IMR-90 (cell line): ENCODE measurements around the gene TSHZ3. TPM values are rescaled to one million over a fixed set of nuclear protein-coding genes. Genes with fewer than 3 reads are reported as not detected.

Experiments
- ATAC-seq: fragments of 200-7000 bp; cut with Tn5 transposase; 2 replicates; pipeline ENCODE4 v1.9.1; 2020; ENCODE audit warnings: low read depth, mild to moderate bottlenecking, moderate library complexity
- BruUV-seq: library from RNA; stranded (reverse); fragments of 400-500 nt; replicated peaks from 2 replicates; lab custom pipeline; 2021; lab: Mats Ljungman, UMichigan
- CTCF ChIA-PET: fragments of 300-600 bp; formaldehyde crosslinking; extraction: SDS; loops from one replicate; lab custom pipeline; 2021; ENCODE audit warnings: antibody characterized with exemption; lab: Yijun Ruan, JAX
- POLR2A ChIA-PET: fragments of 300-600 bp; sonication (Branson Sonifier 250); formaldehyde crosslinking; loops from one replicate; lab custom pipeline; 2022; ENCODE audit warnings: antibody characterized with exemption; ENCODE audit not compliant: unreplicated experiment; lab: Charles Lee
- DNase-seq: peaks from one replicate; pipeline ENCODE4 v3.0.0; 2013
- H2AFZ ChIP-seq: replicated peaks from 2 replicates; pipeline ENCODE3; 2013; ENCODE audit warnings: low read length, mild to moderate bottlenecking; ENCODE audit not compliant: poor library complexity
- H2AK5ac ChIP-seq: 2 replicates; pipeline ENCODE4 v1.6.1; 2013; ENCODE audit warnings: low read depth, low read length, inconsistent platforms
- H2AK9ac ChIP-seq: replicated peaks from 2 replicates; pipeline ENCODE3; 2013; ENCODE audit warnings: mild to moderate bottlenecking, low read depth, low read length, moderate library complexity; ENCODE audit not compliant: poor library complexity
- H2BK120ac ChIP-seq: 2 replicates; pipeline ENCODE4 v1.6.1; 2013; ENCODE audit warnings: low read depth, low read length, inconsistent platforms
- H2BK15ac ChIP-seq: 3 replicates; pipeline ENCODE4 v1.6.1; 2013; ENCODE audit warnings: low read depth, low read length, inconsistent platforms
- H2BK20ac ChIP-seq: 2 replicates; pipeline ENCODE4 v1.6.1; 2013; ENCODE audit warnings: low read depth, mild to moderate bottlenecking, inconsistent platforms, low read length, moderate library complexity
- H2BK5ac ChIP-seq: 2 replicates; pipeline ENCODE4 v1.6.1; 2013; ENCODE audit warnings: mild to moderate bottlenecking, low read depth, low read length, inconsistent platforms; ENCODE audit not compliant: poor library complexity, severe bottlenecking
- H3K14ac ChIP-seq: replicated peaks from 2 replicates; pipeline ENCODE4 v1.6.1; 2013; ENCODE audit warnings: low read depth, low read length, inconsistent platforms
- H3K18ac ChIP-seq: 2 replicates; pipeline ENCODE4 v1.6.1; 2013; ENCODE audit warnings: low read depth, low read length, control low read depth
- H3K23ac ChIP-seq: 2 replicates; pipeline ENCODE4 v1.6.1; 2013; ENCODE audit warnings: low read depth, low read length, inconsistent platforms
- H3K27ac ChIP-seq: 2 replicates; pipeline ENCODE4 v1.5.1; 2013; ENCODE audit warnings: mild to moderate bottlenecking, control low read depth, low read length; ENCODE audit not compliant: insufficient read depth
- H3K27me3 ChIP-seq: 2 replicates; pipeline ENCODE4 v1.6.1; 2013; ENCODE audit warnings: low read length; ENCODE audit not compliant: control insufficient read depth, insufficient read depth
- H3K36me3 ChIP-seq: 2 replicates; pipeline ENCODE4 v1.6.1; 2013; ENCODE audit warnings: low read length, mixed read lengths; ENCODE audit not compliant: control insufficient read depth, insufficient read depth
- H3K4ac ChIP-seq: 2 replicates; pipeline ENCODE4 v1.6.1; 2013; ENCODE audit warnings: low read depth, low read length, inconsistent platforms
- H3K4me1 ChIP-seq: 2 replicates; pipeline ENCODE4 v1.6.1; 2013; ENCODE audit warnings: low read length, mixed read lengths; ENCODE audit not compliant: control insufficient read depth, insufficient read depth
- H3K4me2 ChIP-seq: 2 replicates; pipeline ENCODE4 v1.6.1; 2013; ENCODE audit warnings: low read depth, mild to moderate bottlenecking, control low read depth, low read length, moderate library complexity
- H3K4me3 ChIP-seq: 2 replicates; pipeline ENCODE4 v1.5.1; 2013; ENCODE audit warnings: low read depth, mild to moderate bottlenecking, control low read depth, low read length, moderate library complexity; ENCODE audit not compliant: insufficient read depth
- H3K56ac ChIP-seq: 2 replicates; pipeline ENCODE4 v1.6.1; 2013; ENCODE audit warnings: low read length, inconsistent platforms; ENCODE audit not compliant: insufficient read depth; ENCODE audit errors: extremely low read depth
- H3K79me1 ChIP-seq, 2 experiments: 2 replicates each; pipeline ENCODE4 v1.6.1; 2013; ENCODE audit warnings: low read length in 2 of 2, inconsistent platforms in 1 of 2, low read depth in 1 of 2
- H3K9ac ChIP-seq: 2 replicates; pipeline ENCODE4 v1.6.1; 2013; ENCODE audit warnings: low read depth, low read length, control low read depth
- H3K9me1 ChIP-seq: 2 replicates; pipeline ENCODE4 v1.6.1; 2013; ENCODE audit warnings: low read length, inconsistent platforms; ENCODE audit not compliant: insufficient read depth
- H3K9me3 ChIP-seq: 2 replicates; pipeline ENCODE4 v1.6.1; 2013; ENCODE audit warnings: low read length; ENCODE audit not compliant: control insufficient read depth, insufficient read depth
- H4K20me1 ChIP-seq: 2 replicates; pipeline ENCODE4 v1.6.1; 2013; ENCODE audit warnings: low read length, inconsistent platforms; ENCODE audit not compliant: insufficient read depth
- H4K5ac ChIP-seq: 2 replicates; pipeline ENCODE4 v1.6.1; 2013; ENCODE audit warnings: mild to moderate bottlenecking, low read depth, low read length, control low read depth
- H4K8ac ChIP-seq, 2 experiments: 2 replicates each; pipeline ENCODE4 v1.6.1; 2013; ENCODE audit warnings: low read depth in 2 of 2, low read length in 2 of 2, control low read depth in 1 of 2, inconsistent platforms in 1 of 2
- H4K91ac ChIP-seq: 2 replicates; pipeline ENCODE4 v1.6.1; 2013; ENCODE audit warnings: low read depth, low read length, inconsistent platforms; ENCODE audit not compliant: insufficient read depth
- BHLHE40 ChIP-seq: fragments of 150-350 bp; IDR thresholded peaks from 2 replicates; pipeline ENCODE4 v1.6.1; 2016; ENCODE audit warnings: mild to moderate bottlenecking, low read depth, low read length
- MAZ ChIP-seq: IDR thresholded peaks from 2 replicates; pipeline ENCODE4 v1.6.1; 2012; ENCODE audit warnings: low read depth, mild to moderate bottlenecking, low read length, improper control_type of control experiment, moderate library complexity, borderline replicate concordance
- RCOR1 ChIP-seq: IDR thresholded peaks from 2 replicates; pipeline ENCODE4 v1.6.1; 2012; ENCODE audit warnings: mild to moderate bottlenecking, low read length, improper control_type of control experiment; ENCODE audit not compliant: insufficient replicate concordance
- RFX5 ChIP-seq: IDR thresholded peaks from 2 replicates; pipeline ENCODE4 v1.8.0; 2012; ENCODE audit warnings: low read depth, mild to moderate bottlenecking, low read length, moderate library complexity
- WGBS, 2 experiments: methylation state at CpG; one replicate each; pipeline versions ENCODE4 v1.1.5 to v1.1.7; 2013; ENCODE audit warnings: missing lambda C conversion rate in 2 of 2; ENCODE audit not compliant: insufficient read length in 1 of 2; ENCODE audit errors: extremely low coverage in 2 of 2; 5-methylcytosine and 5-hydroxymethylcytosine counted together
- dilution Hi-C: fragments of 300-500 bp; cut with HindIII; formaldehyde crosslinking; loops from one replicate; pipeline ENCODE4 v1.14.3; 2018; ENCODE audit warnings: low sequenced_read_pairs; ENCODE audit not compliant: unreplicated experiment
- in situ Hi-C: fragments of 300-500 bp; cut with MboI; formaldehyde crosslinking; loops from 3 replicates; pipeline ENCODE4 v1.14.3; 2019; ENCODE audit warnings: low sequenced_read_pairs, inconsistent platforms, mixed read lengths
- intact Hi-C: fragments of 100-400 bp; cut with micrococcal nuclease; formaldehyde crosslinking; loops from 2 replicates; pipeline ENCODE4 v1.10.0; 2022
- polyA plus RNA-seq, 3 experiments: library from polyadenylated mRNA; depleted of rRNA; stranded (reverse); fragments of >200 nt; gene quantifications; 2 replicates each; pipeline ENCODE4 v1.2.3, GENCODE V29; 2012; ENCODE audit warnings: low replicate concordance in 1 of 3
- total RNA-seq: library from RNA; depleted of rRNA; stranded (reverse); fragments of >200 nt; gene quantifications from 2 replicates; pipeline ENCODE4 v1.2.3, GENCODE V29; 2012

The TSHZ3 gene
- total and polyA plus RNA-seq, 2 of the 4 experiments (the other 2 are of a cell fraction) = 8.1 to 13.0 TPM

DNA sequence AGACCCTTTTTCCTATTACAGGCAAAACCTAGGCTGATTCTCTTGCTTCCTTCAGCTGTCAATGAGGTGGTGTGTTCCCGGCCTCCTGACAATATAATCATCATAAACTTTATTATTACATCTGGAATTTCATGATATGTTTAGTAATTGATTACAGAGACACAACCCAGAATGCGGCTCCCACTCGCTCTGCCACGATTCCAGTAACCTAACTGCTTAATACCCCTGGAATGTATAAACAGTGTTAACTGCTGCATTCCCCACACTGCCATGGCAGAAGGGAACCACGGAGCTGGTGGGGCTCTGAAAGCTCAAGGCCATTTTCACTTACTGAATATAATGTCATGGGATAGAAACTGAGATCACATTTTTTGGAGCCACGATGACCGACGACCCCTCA is 17.1 kb downstream of the TSHZ3 start:
- no peak overlapping the region for H3K4me3 ChIP-seq
- H3K14ac ChIP-seq = peak overlapping the region; percentile 49
- H3K79me1 ChIP-seq = peaks cover 22 to 88% of the 10 kb centered on the region in 2 experiments
- peak; percentile 87 for ATAC-seq
- peaks cover 13% of the 10 kb centered on the region for H4K20me1 ChIP-seq
- TF ChIP-seq RCOR1 (peak; percentile 68), BHLHE40 (peak; percentile 38; the same call in 1 of the 2 replicates), RFX5 (no peak), MAZ (peak; percentile 44; the same call in 1 of the 2 replicates)
- H2BK5ac ChIP-seq = peak overlapping the region; percentile 76
- H3K9ac ChIP-seq = peak overlapping the region; percentile 64
- H3K4ac ChIP-seq = peak overlapping the region; percentile 93
- H3K4me2 ChIP-seq = peak overlapping the region; percentile 59
- H2AK5ac ChIP-seq = peak overlapping the region; percentile 91
- peak overlapping the region; percentile 90 for H4K91ac ChIP-seq
- H2BK15ac ChIP-seq = peak overlapping the region; percentile 86; the same call in 1 of the 3 replicates
- peaks cover 11% of the 10 kb centered on the region for H3K36me3 ChIP-seq
- H4K5ac ChIP-seq = peak overlapping the region; percentile 73
- BruUV-seq = no TSS peak
- H3K4me1 ChIP-seq = peaks cover 62% of the 10 kb centered on the region
- no peaks in the 10 kb centered on the region for H3K9me3 ChIP-seq
- no peak overlapping the region for H2AFZ ChIP-seq
- peaks cover 47% of the 10 kb centered on the region for H3K9me1 ChIP-seq
- WGBS, 2 experiments = no CpG with 5 or more reads among the region's 8 CpGs
- H3K27ac ChIP-seq = peak overlapping the region; percentile 96
- H3K23ac ChIP-seq = peak overlapping the region; percentile 79
- DNase-seq = peak; percentile 79
- CTCF ChIA-PET = no interaction called here
- in situ Hi-C loops = loop anchor here (25.0 kb wide), 1 partner anchor 1030 kb away; no protein-coding TSS in a partner anchor
- POLR2A ChIA-PET = no interaction called here
- H2BK20ac ChIP-seq = peak overlapping the region; percentile 93
- peak overlapping the region; percentile 73 for H3K56ac ChIP-seq
- H4K8ac ChIP-seq = peak overlapping the region; percentile 36 to 80
- H3K27me3 ChIP-seq = no peaks in the 10 kb centered on the region
- intact Hi-C loops = loop anchor here (5.0 kb wide), 1 partner anchor 110 kb away; no protein-coding TSS in a partner anchor
- dilution Hi-C loops = no loop called here
- H2AK9ac ChIP-seq = peak overlapping the region; percentile 45
- H2BK120ac ChIP-seq = peak overlapping the region; percentile 94
- peak overlapping the region; percentile 87 for H3K18ac ChIP-seq
